GM18909 (cell line): ENCODE measurements around the gene ILK.

Experiments
- ATAC-seq: cut with Tn5 transposase; IDR thresholded peaks from one replicate; pipeline ENCODE4 v1.9.1; 2021; ENCODE audit warnings: mild to moderate bottlenecking; ENCODE audit not compliant: unreplicated experiment, poor library complexity

ILK gene

DNA sequence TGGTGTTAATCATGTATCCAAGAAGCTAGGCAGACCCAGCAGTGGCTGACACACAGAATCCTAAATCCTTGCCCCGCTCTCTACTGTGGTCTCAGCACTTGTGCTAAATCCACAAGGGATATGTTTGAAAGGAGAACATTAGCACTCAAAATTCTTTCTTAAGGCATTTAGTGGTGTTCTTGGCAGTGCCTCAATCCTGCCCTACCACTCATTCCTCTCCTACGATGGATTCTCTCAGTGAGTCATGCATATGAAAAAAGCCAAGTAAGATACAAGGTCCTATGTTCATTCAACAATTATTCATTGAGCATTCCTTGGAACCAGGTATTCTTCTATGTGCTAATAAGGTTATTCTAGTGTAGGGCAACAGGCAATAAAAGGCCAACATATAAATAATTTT lies 31.4 kb upstream of the ILK start:
- ATAC-seq, result no peak

DNA sequence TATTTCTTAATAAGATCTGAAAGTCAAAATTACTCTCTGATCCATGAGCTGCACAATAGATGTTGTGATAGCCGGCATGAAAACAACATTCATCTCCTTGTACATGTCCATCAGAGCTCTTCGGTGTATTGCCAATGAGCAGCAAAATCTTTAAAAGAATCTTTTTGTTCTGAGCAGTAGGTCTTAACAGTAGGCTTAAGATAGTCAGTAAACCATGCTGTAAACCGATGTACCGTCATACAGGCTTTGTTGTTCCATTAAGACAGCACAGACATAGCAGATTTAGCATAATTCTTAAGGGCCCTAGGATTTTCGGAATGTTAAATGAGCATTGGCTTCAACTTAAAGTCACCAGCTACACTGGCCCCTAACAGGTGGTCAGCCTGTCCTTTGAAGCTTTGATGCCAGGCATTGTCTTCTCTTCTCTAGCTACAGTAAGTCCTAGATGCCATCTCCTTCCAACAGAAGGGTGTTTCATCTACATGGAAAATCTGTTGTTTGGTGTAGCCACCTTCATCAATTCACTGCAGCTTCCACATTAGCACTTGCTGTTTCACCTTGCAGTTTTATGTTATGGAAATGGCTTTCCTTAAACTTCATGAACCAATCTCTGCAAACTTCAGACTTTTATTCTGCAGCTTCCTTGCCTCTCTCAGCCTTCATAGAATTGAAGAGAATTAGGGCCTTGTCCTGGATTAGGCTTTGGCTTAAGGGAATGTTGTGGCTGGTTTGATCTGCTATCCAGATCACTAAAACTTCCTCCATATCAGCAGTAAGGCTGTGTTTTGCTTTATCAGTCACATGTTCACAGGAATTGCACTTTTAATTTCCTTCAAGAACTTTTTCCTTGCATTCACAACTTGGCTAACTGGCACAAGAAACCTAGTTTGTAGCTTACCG lies 28.5 kb upstream of the ILK start:
- ATAC-seq, result no peak

DNA sequence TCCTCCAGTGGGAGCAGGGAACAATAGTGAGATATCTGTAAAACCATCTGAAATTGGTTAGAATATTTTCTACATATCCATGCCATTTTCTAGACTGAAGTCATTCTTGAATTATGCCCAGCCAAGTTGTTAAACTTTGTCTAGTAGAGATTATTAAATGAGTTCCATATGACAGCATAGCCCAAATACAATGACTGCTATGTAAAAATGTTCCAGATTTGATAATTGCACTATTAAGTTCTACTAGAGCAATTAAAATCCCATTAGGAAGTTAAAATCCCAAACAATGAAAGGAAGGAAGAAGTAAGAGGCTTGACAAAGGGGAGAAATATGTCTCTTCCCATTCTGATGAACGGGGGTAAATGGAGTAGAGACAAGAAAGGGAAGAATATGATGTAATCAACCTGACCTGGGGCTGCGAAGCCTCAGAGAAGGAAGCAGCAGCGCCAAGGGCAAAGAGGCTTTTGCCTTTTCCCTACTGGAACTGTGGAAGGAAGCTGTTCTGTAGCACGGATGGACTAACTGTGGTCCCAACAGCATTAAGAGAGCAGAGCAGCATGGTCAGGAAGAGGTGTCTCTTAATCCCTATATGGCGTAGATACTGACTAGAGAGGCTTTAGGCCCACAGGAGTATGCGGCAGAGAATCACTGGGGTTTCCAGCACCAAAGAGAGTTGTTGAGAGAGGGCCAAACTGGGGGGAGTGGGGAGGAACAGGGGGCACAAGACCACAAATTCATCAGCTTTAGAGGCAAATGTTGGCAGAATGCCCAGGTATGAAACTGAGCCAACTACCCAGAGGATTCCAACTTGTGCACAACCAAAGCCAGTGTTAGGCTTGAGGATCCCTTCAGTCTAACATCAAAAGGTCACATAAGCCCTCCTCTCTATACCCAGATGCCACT lies 26.9 kb upstream of the ILK start:
- ATAC-seq, result no peak

DNA sequence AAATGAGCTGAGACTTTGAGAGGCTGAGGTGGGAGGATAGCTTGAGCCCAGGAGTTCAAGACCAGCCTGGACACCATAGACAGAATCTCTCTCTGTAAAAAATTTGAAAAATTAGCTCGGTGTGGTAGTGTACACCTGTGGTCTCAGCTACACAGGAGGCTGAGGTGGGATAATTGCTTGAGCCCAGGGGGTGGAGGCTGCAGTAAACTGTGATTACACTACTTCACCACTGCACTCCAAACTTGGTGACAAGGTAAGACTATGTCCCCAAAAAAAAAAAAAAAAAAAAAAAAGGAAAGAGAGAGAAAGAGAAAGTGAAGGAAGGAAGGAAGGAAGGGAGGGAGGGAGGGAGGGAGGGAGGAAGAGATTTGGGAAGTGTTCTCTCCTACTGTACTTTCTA lies 25.4 kb upstream of the ILK start:
- ATAC-seq, result no peak

DNA sequence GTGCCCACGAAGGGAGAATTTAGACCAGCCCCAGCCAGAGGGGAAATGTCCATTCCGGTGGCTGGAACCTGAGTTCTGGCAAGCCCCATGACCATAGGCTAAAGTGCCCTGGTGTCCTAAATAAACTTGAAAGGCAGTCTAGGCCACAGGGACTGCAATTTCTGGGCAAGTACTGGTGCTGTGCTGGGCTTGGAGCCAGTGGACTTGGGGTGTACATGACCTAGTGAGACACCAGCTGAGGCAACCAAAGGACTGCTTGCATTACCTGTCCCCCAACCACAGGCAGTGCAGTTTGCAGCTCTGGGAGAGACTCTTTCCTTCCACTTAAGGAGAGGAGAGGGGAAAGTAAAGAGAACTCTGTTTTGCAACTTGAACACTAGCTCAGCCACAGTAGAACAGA lies 23.9 kb upstream of the ILK start:
- no peak for ATAC-seq

DNA sequence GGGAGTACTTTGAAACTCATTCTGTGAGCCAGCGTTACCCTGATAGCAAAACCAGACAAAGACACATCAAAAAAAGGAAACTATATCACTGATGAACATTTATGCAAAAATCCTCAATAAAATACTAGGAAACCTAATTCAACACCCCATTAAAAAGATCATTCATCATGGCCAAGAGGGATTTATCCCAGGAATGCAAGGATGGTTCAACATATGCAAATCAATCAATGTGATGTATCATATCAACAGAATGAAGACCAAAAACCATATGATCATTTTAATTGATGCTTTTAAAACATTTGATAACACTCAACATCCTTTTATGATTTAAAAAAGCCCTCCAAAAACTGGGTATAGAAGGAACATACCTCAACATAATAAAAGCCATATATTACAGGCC lies 20.0 kb upstream of the ILK start:
- no peak for ATAC-seq

DNA sequence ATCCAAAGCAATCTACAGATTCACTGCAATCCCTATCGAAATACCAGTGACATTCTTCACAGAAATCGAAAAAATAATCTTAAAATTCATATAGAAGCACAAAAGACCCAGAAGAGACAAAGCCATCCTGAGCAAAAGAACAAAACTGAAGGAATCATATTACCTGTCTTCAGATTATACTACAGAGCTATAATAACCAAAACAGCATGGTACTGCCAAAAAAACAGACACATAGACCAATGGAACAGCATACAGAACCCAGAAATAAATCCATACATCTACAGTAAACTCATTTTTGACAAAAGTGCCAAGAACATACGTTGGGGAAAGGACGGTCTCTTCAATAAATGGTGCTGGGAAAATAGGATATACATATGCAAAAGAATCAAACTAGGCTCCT lies 19.0 kb upstream of the ILK start:
- no peak for ATAC-seq

DNA sequence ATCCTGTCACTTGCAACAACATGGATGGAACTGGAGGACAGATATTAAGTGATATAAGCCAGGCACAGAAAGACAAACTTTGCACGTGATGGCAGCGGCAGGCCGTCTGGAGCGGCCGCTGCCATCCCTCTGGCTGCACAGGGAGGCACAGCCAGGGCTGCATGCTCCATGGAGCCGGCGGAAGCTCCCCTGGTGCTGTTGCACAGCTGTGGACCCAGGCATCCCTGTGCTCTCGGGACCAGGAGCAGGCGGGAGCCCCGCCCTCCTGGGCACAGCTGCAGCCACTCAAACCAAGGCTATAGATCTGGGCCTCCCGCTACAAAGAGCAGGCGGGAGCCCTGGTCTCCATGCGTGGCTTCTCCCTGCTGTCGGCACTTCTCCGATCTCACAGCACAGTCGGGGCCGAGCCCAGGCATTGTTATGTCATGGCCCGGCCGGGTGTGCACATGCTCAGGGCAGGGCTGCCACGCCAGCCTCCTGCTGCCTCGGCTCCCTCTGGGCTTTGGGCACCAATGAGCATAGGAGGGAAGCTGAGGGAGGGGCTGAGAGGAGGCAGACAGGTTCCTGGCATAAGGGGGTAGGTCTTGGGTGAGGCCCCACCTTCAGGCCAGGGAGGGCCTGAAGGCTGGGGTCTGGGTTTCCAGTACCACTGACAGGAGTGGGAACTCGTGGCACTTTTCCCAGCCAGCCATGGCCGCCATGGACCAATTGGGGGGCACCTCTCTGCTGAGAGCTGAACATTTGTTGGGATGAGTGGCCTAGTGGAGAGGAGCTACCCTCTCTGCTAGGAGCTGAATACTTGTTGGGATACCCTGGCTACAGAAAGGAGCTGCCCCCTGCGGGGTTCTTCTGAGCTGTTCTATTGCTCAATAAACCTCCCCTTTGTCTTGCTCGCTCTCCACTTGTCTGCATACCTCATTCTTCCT lies 16.9 kb upstream of the ILK start:
- ATAC-seq, result no peak

DNA sequence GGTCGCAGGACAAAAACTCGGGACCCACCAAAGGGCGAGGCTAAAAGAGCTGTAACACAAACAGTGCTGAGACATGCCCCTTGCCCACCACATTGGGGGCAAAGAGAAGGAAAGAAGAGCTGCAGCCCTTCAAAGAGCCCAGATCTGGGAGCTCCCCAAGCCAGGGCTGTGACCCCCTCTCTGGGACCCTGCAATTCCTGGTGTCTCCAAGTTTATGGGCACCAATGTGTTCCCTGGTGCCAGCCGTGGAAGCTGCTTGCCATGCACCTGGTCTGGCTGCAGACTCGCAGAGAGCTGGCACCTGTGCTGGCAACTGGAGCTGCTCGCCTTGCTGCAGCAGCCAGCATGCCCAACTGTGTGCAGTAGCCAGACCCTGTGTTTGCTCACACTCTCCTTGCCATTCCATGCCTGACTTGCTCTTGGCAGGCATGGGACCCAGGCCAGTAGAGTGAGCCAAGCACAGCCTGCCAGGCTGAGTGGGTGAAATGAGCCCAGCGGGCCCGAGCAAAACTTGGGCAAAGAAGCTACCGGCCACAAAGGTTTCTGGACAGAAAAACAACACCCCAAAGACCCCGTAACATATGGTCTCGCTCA lies 16.1 kb upstream of the ILK start:
- no peak for ATAC-seq

DNA sequence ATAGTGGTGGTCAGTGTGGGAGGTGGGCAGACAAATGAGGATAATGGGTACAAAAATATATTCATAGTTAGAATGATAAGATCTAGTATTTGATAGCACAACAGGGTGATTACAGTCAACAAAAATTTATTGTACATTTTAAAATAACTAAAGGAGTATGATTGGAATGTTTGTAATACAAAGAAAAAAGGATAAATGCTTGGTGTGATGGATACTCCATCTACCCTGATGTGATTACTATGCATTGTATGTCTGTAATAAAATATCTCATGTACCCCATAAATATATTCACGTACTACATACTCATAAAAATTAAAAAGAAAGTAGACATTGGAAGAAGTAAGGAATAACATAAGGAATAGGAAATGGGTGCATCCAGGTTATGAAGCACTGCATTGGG lies 15.6 kb upstream of the ILK start:
- ATAC-seq, result no peak

DNA sequence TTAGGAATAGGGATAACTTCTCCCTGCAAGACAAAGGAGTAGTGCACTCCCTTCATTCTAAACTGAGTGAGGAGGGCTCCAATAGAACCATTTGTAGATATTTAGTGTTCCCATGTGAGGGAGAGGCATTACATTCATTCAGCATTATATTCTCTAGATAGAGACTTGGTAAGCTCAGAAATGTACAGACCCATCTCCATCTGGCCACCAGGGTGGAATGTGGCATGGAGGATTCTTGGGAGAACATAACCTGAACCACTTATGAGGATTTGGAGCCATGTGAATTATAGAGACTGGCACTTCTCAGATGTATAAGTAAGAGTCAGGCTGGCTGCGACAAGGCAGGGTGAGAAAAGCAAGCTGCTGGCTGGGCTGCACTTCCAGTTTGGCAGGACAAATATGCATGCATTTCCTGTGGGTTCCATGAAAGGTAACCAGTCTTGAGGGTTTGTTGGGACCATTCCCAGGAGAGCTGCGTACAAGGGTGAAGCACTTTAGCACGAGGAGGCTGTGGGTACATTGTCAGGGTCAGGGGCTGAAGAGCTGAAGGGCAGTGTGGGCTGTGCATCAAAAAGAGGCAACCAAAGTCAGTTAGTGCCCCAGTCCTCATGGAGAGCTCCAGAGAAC lies 9.3 kb upstream of the ILK start:
- ATAC-seq, result no peak

DNA sequence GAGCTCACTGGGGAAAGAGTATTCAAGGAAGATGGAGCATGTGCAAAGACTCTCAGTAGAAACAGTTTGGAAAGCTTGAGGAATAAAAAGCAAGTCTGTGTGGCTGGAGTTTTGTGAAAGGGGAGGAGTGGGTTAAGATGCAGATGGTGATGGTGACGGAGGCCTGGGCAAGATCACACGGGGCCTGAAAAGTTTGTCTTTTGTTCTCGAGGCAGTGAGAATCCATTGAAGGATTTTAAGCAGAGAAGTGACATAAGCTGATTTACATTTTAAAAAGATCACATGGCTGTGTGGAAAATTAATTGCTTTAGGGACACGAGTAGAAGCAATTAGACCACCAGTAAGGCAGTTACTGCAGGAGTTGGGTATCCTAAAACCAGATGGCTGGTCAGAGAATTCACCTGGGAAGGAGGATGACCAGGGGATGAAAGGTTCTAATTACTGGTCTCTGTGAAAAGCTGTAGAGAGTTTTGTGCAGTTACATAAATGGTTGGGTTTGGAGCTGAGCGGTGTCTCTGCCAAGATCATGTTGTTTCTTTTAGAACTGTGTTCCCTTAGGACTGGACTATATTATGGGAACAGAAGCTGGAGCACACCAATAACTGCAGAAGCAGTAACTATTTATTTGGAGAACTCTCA lies 7.2 kb upstream of the ILK start:
- no peak for ATAC-seq

DNA sequence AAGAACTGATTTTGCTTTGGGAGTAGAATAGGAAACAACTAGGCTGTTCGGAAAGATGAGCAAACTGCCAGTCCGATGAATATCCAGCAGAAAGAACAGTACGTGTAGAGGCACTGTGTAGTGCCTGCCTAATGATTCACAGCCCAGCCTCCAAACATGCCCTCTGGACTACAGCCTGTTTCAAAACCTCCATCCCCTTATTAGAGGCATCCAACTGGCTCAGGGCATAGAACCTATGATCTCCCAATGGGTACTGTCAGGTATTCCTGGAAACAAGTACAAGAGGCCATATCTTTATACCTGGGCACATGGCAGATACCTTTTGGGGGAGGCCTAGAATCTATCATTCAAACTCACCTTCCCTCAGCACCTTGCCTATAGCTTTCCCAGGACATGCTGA lies 5.0 kb upstream of the ILK start:
- ATAC-seq, result no peak

DNA sequence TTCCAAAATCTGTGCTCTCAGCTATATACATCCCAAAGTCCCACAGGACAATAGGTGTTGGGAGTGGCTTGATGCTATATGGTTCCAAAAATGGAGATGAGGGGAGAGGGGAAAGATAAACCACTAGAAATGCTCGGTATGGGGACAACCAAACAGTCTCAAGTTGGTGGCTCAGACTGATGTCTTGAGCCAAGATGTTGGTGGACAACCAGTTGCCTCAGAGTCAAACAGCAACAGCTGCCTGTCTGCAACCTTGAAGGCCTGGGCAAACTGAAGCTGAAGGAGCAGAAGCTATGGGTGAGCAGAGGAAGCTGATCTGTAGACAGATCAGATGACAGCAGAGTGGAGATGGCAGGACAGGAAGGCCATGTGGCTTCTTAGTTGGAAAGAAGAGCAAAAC lies 4.1 kb upstream of the ILK start:
- ATAC-seq, result no peak

DNA sequence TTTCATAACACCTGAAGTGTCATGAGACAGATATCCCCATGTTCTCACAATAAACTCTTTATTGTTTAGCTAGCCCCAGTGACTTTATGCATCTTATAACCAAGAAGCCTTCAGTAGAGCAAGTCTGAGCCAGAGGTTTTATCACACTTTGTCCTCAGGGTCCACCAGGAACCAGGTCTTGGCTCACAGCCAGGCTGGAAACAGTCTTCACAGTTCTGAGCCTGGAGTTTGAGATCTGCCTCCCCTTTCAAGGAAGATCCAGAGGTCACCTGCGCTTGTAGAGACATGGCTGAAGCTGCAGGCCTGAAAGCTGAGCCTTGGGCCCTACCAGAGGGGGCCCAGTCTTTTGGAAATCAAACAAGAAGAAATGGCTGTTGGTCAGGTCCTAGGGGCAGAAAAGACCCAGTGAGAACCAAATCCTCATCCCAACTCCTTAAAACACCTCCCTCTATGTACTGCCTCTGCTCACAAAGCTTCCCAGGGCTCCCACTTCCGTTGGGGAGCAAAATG lies 3.6 kb upstream of the ILK start:
- no peak for ATAC-seq

DNA sequence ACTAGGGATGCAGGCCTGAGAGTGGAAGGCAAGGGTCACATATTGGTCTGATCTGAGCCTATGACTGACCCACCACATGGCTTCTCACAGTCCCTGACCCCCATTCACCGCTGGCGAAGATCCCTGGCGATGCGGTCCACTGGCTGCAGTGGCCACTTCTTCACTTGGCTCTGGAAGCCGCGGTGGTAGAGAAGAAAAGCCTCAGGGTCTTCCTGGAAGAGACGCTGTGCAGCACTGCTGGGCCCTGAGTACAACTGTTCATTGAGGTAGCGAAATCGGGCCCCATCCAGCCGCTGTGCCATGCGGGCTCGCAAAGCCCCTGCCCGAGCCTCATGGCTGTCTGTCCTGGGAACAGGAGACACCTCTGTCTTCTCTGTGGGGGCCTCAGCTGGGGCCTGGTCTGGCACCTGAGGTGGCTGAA lies 2.5 kb upstream of the ILK start:
- ATAC-seq, result no peak

DNA sequence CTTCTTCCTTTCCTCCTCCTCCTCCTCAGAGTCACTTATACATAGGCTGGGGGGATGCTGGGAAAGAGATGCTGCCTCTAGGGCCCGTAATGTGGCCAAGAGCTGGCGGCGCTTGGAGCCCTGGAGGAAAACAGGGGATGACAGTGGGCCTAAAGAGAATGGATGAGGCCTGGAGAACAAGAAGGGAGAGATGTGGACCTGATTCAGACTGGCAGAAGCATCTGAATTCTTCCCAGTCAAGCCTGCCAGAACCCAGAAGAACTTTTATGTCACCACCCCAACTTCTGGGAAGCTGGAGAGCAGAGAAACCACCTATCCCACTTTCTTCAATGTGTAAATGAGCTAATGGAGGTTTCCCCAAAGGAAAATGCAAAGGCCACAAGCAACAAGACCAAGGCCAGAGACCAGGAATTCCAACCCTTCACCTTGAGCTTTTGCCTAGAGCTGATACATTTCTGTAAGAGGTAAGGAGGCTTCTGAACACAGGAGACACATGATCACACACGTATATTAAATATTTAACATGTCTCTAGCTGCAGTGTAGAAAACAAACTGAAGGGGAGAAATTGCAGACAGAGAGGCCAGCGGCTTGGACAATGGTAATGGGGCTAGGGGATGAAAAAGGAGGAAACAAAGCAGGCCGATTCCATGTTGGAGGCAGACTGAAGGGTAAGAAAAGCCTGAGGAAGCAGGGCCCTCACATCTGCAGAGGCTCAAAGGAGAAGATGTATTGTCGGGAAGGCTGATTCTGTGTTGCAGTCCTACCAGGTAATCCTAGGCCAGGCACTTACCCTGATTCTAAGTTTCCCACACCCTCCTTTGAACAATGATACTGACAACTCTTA lies 1.3 kb upstream of the ILK start:
- no peak for ATAC-seq

DNA sequence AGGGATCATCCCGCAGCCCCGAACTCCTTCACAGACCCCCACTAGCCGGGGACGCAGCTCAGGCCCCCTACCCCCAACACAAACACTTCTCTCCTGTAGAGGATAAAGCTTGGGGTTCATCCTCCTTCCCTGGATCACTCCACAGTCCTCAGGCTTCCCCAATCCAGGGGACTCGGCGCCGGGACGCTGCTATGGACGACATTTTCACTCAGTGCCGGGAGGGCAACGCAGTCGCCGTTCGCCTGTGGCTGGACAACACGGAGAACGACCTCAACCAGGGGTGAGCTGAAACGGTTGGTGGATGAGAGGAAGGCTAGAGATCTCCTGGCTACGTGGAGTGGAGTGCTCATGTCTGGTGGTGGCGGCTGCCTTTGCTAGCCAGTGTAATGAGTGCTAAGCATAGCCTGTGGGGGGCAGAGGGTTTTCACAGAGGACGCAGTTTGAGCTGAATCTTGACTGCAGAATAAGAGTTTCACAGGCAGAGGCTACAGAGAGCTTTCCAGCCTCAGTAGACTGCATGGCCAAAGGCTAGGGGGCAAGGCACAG lies 580 bp downstream of the ILK start:
- peak; percentile 48 for ATAC-seq
